Measurements from ENCODE around the gene CELSR1. TPM values are rescaled to one million over a fixed set of nuclear protein-coding genes. Genes with fewer than 3 reads are reported as not detected.

The CELSR1 gene
- total RNA-seq, 2 donors from 2014 or later: 24.4 to 34.1 TPM

DNA sequence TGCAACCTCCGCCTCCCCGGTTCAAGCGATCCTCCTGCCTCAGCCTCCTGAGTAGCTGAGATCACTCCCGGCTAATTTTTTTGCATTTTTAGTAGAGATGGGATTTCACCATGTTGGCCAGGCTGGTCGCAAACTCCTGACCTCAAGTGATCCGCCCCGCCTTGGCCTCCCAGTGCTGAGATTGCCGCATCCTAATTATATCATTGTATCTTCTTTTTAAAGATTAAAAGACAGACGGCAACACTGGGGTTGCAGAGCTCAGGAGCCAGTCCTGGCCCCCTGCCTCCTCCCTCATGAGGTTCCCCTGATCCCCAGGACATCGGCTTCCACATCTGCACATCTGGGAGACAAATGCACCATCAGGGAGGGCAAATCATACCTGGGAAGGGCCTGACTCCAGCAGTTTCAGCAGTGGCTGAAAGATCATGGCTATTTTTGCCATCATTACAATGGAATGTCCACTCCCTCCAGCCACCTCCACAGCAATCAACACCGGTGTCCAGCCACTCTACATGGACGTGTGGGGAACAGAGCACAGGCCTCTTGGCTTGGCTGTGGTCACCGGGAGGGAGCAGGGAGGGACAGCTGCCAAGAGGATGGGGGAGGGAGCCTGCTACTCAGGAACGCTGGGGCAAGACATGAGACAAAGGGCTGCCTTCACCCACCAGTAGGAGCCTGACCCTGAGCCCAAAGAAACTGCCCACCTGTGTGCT is 9.2 kb upstream of the CELSR1 start:
- Mint-ChIP-seq H3K27ac (no peak overlapping the region), H3K36me3 (ENCODE audit: low read depth) (no peaks in the 10 kb centered on the region), H3K4me3 (no peak overlapping the region), H3K27me3 (ENCODE audit: insufficient read depth) (peaks cover 8% of the 10 kb centered on the region), H3K4me1 (peaks cover 2% of the 10 kb centered on the region), H3K9me3 (no peaks in the 10 kb centered on the region)
- Histone ChIP-seq H3K4me3 (ENCODE audit: low read length) (no peak overlapping the region), H3K36me3 (ENCODE audit: control insufficient read depth, insufficient read depth, low read length) (no peaks in the 10 kb centered on the region), H3K27ac (ENCODE audit: low read depth, low read length) (peak overlapping the region; percentile 38), H3K9ac (ENCODE audit: extremely low read depth, low read length, poor library complexity, severe bottlenecking) (no peak overlapping the region), H3K9me3 (ENCODE audit: control insufficient read depth, low read length) (no peaks in the 10 kb centered on the region), H3K27me3 (ENCODE audit: control insufficient read depth, insufficient read depth, low read length, poor library complexity, severe bottlenecking) (no peaks in the 10 kb centered on the region), H3K4me1 (ENCODE audit: control insufficient read depth, insufficient read depth, low read length) (peaks cover 8% of the 10 kb centered on the region)
- TF ChIP-seq CTCF (conservative IDR thresholded peaks at IDR 0.05): no peak
- 80 to 87% methylated on average over 6 to 14 of the region's 14 CpGs for WGBS, 2 experiments (ENCODE audit: insufficient coverage in 1 of 2, insufficient read length in 1 of 2)
- DNase-seq: peak; percentile 45

DNA sequence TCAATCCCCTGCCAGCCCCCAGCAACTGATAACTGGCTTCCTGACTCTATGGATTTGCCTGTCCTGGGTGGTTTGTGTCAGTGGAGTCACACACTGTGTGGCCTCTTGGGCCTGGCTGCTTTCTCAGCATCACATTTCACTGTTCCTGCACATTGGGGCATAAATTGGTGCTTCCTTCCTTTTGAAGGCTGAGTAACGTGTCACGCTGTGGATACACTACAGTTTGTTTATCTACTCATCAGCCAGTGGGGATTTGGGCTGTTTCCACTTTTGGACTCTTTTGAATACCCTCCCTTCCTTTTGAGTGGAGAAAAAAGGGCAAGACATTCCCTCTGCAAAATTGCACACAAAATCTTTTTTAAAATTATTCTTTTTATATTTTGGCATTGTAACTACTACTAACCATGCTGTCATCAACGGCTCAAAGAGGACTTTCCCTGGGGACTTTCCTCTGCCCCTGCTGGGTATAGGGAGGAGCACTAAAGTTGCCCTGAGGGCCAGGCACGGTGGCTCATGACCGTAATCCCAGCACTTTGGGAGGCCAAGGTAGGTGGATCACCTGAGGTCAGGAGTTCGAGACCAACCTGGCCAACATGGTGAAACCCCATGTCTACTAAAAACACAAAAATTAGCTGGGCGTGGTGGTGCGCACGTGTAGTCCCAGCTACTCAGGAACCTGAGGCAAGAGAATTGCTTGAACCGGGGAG is 7.8 kb upstream of the CELSR1 start:
- H3K27ac Mint-ChIP-seq: no peak overlapping the region
- peaks cover 2% of the 10 kb centered on the region for H3K4me1 Mint-ChIP-seq
- H3K4me3 Mint-ChIP-seq: no peak overlapping the region
- H3K27me3 Mint-ChIP-seq (ENCODE audit: insufficient read depth): peaks cover 15% of the 10 kb centered on the region
- Histone ChIP-seq H3K4me1 (ENCODE audit: control insufficient read depth, insufficient read depth, low read length) (peaks cover 8% of the 10 kb centered on the region), H3K27me3 (ENCODE audit: control insufficient read depth, insufficient read depth, low read length, poor library complexity, severe bottlenecking) (no peaks in the 10 kb centered on the region), H3K9ac (ENCODE audit: extremely low read depth, low read length, poor library complexity, severe bottlenecking) (no peak overlapping the region), H3K4me3 (ENCODE audit: low read length) (no peak overlapping the region), H3K27ac (ENCODE audit: low read depth, low read length) (no peak overlapping the region), H3K36me3 (ENCODE audit: control insufficient read depth, insufficient read depth, low read length) (no peaks in the 10 kb centered on the region), H3K9me3 (ENCODE audit: control insufficient read depth, low read length) (no peaks in the 10 kb centered on the region)
- no peaks in the 10 kb centered on the region for H3K36me3 Mint-ChIP-seq (ENCODE audit: low read depth)
- no peaks in the 10 kb centered on the region for H3K9me3 Mint-ChIP-seq
- no peak for DNase-seq
- no peak for TF ChIP-seq CTCF (conservative IDR thresholded peaks at IDR 0.05)
- 86 to 87% methylated on average over 7 to 10 of the region's 10 CpGs for WGBS, 2 experiments (ENCODE audit: insufficient coverage in 1 of 2, insufficient read length in 1 of 2)

GRCh38 chr22:46542011-46542985 is 4.9 kb upstream of the CELSR1 start:
- WGBS, 2 experiments (ENCODE audit: insufficient coverage in 1 of 2, insufficient read length in 1 of 2): 47 to 67% methylated on average over 15 to 27 of the region's 27 CpGs
- no peak overlapping the region for H3K27ac Mint-ChIP-seq
- H3K36me3 ChIP-seq (ENCODE audit: control insufficient read depth, insufficient read depth, low read length): no peaks in the 10 kb centered on the region
- H3K4me1 ChIP-seq (ENCODE audit: control insufficient read depth, insufficient read depth, low read length): peaks cover 4% of the 10 kb centered on the region
- H3K9me3 Mint-ChIP-seq: no peaks in the 10 kb centered on the region
- H3K4me3 ChIP-seq (ENCODE audit: low read length): no peak overlapping the region
- H3K36me3 Mint-ChIP-seq (ENCODE audit: low read depth): no peaks in the 10 kb centered on the region
- peak; percentile 95 for DNase-seq
- no peak overlapping the region for H3K4me3 Mint-ChIP-seq
- H3K9me3 ChIP-seq (ENCODE audit: control insufficient read depth, low read length): no peaks in the 10 kb centered on the region
- H3K9ac ChIP-seq (ENCODE audit: extremely low read depth, low read length, poor library complexity, severe bottlenecking): no peak overlapping the region
- peaks cover 17% of the 10 kb centered on the region for H3K27me3 ChIP-seq (ENCODE audit: control insufficient read depth, insufficient read depth, low read length, poor library complexity, severe bottlenecking)
- TF ChIP-seq CTCF (conservative IDR thresholded peaks at IDR 0.05): peak; percentile 97
- H3K27ac ChIP-seq (ENCODE audit: low read depth, low read length): no peak overlapping the region
- H3K4me1 Mint-ChIP-seq: peaks cover 5% of the 10 kb centered on the region
- peaks cover 36% of the 10 kb centered on the region for H3K27me3 Mint-ChIP-seq (ENCODE audit: insufficient read depth)
